DLD1 (cell line): ENCODE results near the gene PDE4B.
"Not testable (repeated sequence)": the region's sequence is repeated elsewhere in the genome, so short reads cannot be mapped to it uniquely, and the experiment has no call there.

Experiments used
- in situ Hi-C: cut with HindIII; loops from 2 replicates; pipeline ENCODE4 v1.10.0; 2017; ENCODE audit warnings: low sequenced_read_pairs

The PDE4B gene

DNA sequence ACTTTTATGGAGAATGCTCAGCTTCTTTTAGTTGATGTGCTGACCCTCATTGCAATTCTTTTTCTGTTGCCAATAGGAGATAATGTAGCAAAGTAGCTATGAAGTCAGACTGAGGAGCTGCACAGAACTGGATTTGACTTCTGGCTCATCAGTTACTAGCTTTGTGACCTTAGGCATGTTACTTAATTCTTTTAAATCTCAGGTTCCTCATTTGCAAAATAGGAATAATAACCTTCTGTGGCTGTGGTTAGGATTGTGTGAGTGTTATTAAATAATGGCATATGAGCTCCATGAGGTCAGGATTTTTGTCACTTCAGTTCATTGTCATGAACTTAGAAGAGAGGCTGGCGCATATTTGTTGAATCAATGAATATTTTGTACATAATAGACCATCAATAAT is 503.7 kb downstream of the PDE4B start:
- in situ Hi-C loops, result no loop called here

DNA sequence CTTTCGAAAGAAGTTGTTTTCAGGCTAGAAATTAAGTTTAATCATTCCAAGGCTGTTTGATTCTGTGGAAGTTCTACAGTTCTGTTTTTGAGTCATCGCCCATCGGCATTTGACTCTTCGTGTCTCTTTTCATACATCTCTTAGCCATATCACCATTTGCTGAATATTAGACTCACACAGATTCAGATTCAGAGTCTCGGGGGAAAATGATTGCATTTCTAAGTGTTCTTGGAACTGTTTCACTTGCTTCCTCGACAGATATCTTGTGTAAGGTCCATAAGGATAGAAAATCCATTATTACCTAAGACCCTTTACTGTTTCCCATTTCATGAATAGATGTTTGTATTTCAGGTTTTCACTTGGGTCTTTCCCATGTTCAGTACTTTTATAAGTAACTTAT is 504.3 kb downstream of the PDE4B start:
- in situ Hi-C loops, result no loop called here

DNA sequence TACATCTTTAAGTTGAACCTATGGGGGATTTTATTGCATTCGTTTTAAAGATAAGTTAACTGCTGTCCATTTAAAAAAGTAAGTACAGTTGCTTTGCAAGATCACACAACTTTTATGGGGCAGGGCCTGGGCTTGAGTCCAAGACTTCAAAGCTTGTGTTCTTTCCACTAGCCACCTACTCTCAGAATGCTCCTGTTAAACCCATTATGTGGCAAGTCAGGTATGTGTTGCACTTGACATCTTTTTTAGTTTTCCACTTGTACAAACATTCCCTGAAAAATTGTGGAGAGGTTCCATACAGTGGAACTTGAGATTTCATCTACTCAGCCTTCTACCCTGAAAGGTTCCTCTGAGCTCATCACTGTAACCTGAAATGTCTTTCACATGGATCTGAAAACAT is 505.8 kb downstream of the PDE4B start:
- in situ Hi-C loops, result no loop called here

DNA sequence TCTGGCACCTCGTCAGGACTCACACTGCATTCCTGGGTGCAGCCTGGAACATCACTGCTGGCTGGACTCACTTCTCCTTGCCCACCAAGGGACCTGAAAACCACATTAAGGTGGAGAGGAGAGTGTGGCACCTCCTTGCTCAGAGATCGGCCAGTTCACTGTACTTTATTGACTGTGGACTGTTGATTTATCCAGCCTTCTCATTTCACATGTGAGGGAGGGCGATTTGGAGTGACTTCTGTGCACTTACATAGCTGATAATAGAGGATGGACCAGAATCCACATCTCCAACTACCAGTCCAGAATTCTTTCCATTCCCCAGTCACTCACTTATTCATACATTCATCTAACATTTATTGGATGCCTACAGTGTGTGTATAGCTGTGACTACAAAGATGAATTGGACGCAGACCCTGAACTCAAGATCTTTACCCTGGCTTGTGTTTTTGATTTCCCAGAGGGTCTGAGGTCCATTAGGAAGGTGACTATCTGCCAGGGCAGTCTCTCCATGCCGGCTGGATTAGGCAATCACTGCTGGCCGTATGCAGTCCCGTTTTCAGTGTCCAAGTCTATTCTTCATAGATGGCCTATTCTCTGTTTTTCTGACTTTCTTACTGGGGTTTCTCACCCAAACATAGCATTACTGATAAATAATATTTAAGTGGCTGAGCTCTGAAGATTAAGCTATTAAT is 507.7 kb downstream of the PDE4B start:
- in situ Hi-C loops, result no loop called here

DNA sequence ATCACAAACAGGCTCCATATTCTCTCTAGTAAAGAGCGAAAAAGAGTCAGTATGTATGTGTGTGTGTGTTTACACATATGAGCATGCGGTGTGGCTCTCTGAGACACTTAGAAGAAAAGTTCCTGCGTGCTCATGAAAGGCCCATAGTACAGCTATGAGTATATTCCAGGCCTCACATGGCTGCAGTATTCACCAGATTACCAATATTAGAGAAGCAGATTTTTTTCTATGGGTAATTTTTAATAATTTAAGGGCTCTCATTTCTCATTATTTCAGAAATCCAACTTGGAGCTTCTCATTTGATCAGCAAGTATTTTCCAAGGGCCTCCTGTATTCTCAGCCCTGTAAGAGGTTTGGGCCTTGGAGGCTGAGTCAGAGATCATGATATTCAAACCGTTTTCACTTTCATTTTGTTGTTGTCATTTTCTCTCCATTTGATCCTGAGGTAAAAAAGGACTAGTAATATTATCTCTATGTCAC is 508.3 kb downstream of the PDE4B start:
- in situ Hi-C loops, result no loop called here

- in situ Hi-C loops, result no loop called here
Measured at GRCh38 chr1:66302184-66302742, 509.6 kb downstream of the PDE4B start.

- in situ Hi-C loops, result no loop called here
Measured at GRCh38 chr1:66302815-66303214, 510.1 kb downstream of the PDE4B start.

DNA sequence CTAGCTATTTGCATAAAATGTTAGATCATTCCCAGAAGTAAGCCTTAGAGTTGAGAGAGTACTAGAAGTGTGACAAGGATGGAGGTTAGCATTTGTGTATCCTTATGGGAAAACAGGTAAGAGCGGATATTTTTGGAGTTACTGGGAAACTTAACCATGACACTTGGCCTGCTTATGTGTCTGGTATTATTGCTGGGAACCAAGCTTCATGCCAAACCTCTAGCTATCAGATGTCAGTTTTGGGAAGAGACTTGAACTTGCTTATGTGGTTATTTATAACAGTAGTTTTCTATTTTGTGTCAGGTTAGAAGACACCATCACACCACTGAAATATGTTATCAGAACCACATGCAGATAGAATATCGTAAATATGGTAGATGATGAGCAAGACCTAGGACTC is 511.0 kb downstream of the PDE4B start:
- in situ Hi-C loops, result no loop called here

DNA sequence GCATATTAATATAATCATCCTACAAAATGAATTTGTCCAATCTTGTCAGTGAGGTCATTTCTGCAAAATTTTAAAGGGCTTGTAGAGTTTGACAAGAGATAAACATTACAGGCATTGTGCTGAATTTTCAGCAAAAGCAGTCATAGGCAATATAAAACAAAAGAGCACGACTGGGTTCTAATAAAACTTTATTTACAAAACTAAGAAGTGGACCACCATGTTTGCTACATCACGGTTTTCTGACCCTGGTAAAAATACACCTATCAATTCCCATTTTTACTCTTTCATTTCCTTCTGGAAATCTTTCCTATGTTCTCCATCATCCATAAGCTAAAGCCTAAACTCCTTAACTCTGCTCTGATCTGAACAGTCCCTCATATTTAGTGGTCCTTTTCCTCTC is 511.4 kb downstream of the PDE4B start:
- in situ Hi-C loops, result no loop called here

DNA sequence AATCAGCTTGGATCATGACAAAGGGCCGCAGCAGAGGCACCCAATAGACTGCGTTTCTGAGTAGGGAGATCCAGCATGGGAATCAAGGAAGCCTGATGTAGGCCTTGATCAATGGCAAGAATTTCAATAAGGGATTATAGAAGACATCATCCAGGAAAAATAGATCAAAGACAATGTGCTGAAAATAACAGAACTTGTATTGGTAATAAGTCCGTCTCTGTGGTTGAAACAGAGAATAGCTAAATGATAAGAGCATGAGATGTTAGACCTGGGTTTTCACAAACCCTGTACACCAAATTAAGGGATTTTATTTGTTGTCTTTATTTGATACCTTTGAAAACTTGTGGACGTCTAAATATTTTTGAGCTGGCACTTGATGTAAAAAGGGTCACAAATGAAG is 513.2 kb downstream of the PDE4B start:
- in situ Hi-C loops, result no loop called here

- in situ Hi-C loops, result no loop called here
Measured at GRCh38 chr1:66309006-66309741, 516.5 kb downstream of the PDE4B start.

GRCh38 chr1:66311092-66311491 is 518.4 kb downstream of the PDE4B start:
- in situ Hi-C loops, result no loop called here

DNA sequence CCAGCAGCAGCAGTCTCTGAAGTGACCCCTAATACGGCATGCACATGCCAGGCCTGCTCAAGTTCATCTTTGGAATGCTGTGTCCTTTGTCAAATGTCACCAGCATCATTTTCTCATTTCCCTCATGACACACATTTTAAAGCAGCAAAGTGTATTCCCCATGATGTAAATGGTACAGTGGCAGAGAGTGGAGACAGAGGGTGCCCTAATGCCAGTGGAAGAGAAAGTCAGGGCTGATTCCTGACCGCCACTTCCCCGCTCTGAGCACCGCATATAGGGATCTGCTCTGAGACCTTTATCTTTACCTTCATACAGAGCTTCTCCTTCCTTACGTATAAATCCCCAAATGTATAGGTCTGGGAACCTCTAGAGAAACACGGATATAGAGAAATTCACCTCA is 518.9 kb downstream of the PDE4B start:
- in situ Hi-C loops, result no loop called here

GRCh38 chr1:66312271-66312990 is 519.7 kb downstream of the PDE4B start:
- in situ Hi-C loops, result no loop called here

DNA sequence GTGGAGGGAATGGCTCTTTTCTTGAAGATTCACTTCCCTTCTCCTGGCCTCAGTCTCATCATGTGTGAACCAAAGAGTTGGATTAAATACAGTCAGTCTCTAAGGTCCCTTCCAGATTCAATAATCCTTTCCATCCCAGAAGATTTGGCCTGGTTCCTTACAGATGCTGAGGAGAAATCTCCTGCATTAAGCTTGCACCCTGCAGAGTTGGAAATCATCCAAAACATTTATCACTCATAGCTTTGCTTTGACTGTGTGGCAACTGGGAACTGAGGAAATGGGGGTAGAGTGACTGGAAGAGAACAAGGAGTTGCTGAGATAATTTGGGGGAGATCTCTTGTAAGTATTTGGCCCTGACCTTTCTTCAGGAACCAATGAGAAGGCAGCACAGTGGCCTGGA is 520.7 kb downstream of the PDE4B start:
- in situ Hi-C loops, result no loop called here

DNA sequence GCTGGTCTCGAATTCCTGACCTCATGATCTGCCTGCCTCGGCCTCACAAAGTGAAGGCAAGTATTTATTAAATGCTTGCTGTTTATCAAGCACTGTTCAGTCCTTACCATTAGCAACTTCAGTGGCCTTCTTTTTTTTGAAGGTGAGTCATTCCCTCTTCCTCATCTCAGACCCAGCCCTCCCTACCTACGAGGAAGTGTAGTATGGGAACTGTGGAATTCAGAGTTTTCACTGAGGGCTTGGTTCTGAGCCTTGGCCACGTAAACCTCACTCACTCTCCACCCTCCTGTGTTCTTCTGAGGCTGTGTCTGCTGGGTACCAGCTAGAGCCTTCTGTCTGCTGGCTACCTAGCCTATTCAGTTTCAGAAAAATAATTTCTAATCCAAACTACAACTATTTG is 523.0 kb downstream of the PDE4B start:
- in situ Hi-C loops, result no loop called here

GRCh38 chr1:66316464-66317247 is 524.0 kb downstream of the PDE4B start:
- in situ Hi-C loops, result no loop called here

- in situ Hi-C loops, result no loop called here
Measured at GRCh38 chr1:66317248-66317515, 524.5 kb downstream of the PDE4B start.

- in situ Hi-C loops, result no loop called here
Measured at GRCh38 chr1:66320231-66320630, 527.5 kb downstream of the PDE4B start.

DNA sequence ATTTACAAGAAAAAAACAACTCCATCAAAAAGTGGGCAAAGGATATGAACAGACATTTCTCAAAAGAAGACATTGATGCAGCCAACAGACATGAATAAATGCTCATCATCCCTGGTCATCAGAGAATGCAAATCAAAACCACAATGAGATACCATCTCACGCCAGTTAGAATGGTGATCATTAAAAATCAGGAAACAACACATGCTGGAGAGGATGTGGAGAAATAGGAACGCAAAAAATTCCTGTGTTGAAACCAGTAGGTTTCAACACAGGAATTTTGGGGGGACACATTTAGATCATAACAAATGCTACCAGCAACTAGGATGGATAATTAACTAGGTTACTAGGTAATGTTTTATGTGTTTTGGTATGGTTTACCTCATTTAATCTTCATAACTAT is 529.8 kb downstream of the PDE4B start:
- in situ Hi-C loops, result not testable (repeated sequence)
